Nephron (organoid): Measurements from ENCODE around the gene BCL7C.
"Not testable (repeated sequence)": the region's sequence is repeated elsewhere in the genome, so short reads cannot be mapped to it uniquely, and the experiment has no call there.

Experiments
- H3K27ac Mint-ChIP-seq, 3 experiments: 2 replicates each; pipeline ENCODE4 v1.8.0; 2020; ENCODE audit warnings: mixed read lengths in 3 of 3, mild to moderate bottlenecking in 2 of 3, moderate library complexity in 1 of 3
- H3K27me3 Mint-ChIP-seq: 2 replicates; pipeline ENCODE4 v1.8.0; 2021; ENCODE audit warnings: low read depth, mild to moderate bottlenecking, moderate library complexity, mixed read lengths
- H3K36me3 Mint-ChIP-seq: 2 replicates; pipeline ENCODE4 v1.8.0; 2020; ENCODE audit warnings: low read depth, mixed read lengths
- H3K4me1 Mint-ChIP-seq: 2 replicates; pipeline ENCODE4 v1.8.0; 2020; ENCODE audit warnings: mixed read lengths
- H3K4me3 Mint-ChIP-seq, 3 experiments: 2 replicates each; pipeline ENCODE4 v1.8.0; 2020; ENCODE audit warnings: mild to moderate bottlenecking in 3 of 3, mixed read lengths in 3 of 3, moderate library complexity in 2 of 3
- H3K9me3 Mint-ChIP-seq: 2 replicates; pipeline ENCODE4 v1.8.0; 2020; ENCODE audit warnings: mixed read lengths
- CTCF ChIP-seq, 3 experiments: fragments of 200-600 bp; sonication (generic); IDR thresholded peaks; one replicate each; pipeline ENCODE4 v1.5.0; 2021; ENCODE audit warnings: antibody characterized with exemption in 3 of 3; ENCODE audit not compliant: unreplicated experiment in 3 of 3

Gene BCL7C

GRCh38 chr16:30893744-30894539 is at the start of gene BCL7C:
BCL7C (minus strand) TSS chr16:30894077; CDS start chr16:30893944, 133 bp downstream.
- Mint-ChIP-seq H3K4me1 (peaks cover 40% of the 10 kb centered on the region), H3K36me3 (peaks cover 16% of the 10 kb centered on the region), H3K27me3 (no peaks in the 10 kb centered on the region), H3K27ac (peak within 1 kb of the TSS; percentile 97 to 99 (median 98)), H3K4me3 (peak within 1 kb of the TSS; percentile 88 to 95 (median 95)), H3K9me3 (no peaks in the 10 kb centered on the region)
- TF ChIP-seq CTCF (IDR thresholded peaks at IDR 0.05; ENCODE audit: unreplicated experiment in 3 of 3): peak; percentile 34 to 52 (median 45)

- Mint-ChIP-seq H3K9me3 (no peaks in the 10 kb centered on the region), H3K36me3 (peaks cover 66% of the 10 kb centered on the region), H3K4me1 (peaks cover 4% of the 10 kb centered on the region), H3K4me3 (no peak overlapping the region), H3K27me3 (no peaks in the 10 kb centered on the region), H3K27ac (peak overlapping the region in 1 of 3 experiments; percentile 37)
- no peak for TF ChIP-seq CTCF (IDR thresholded peaks at IDR 0.05; ENCODE audit: unreplicated experiment in 3 of 3)
These were observed 48.5 kb upstream of the BCL7C start for GRCh38 chr16:30942426-30942806.

- peak; percentile 70 to 76 (median 73) for TF ChIP-seq CTCF (IDR thresholded peaks at IDR 0.05; ENCODE audit: unreplicated experiment in 3 of 3)
- Mint-ChIP-seq H3K27me3 (no peaks in the 10 kb centered on the region), H3K36me3 (peaks cover 72% of the 10 kb centered on the region), H3K9me3 (no peaks in the 10 kb centered on the region), H3K4me1 (peaks cover 4% of the 10 kb centered on the region), H3K4me3 (no peak overlapping the region), H3K27ac (peak overlapping the region in 1 of 3 experiments; percentile 41)
These were observed 47.9 kb upstream of the BCL7C start for GRCh38 chr16:30941600-30942425.

- not testable (repeated sequence) for H3K4me1 Mint-ChIP-seq, H3K9me3 Mint-ChIP-seq, H3K27me3 Mint-ChIP-seq, H3K4me3 Mint-ChIP-seq
- peak overlapping the region in 1 of 3 experiments; percentile 37 for H3K27ac Mint-ChIP-seq
- H3K36me3 Mint-ChIP-seq: peaks cover 73% of the 10 kb centered on the region
These were observed 45.7 kb upstream of the BCL7C start for GRCh38 chr16:30939571-30939970.

- Mint-ChIP-seq H3K36me3 (peaks cover 60% of the 10 kb centered on the region), H3K9me3 (no peaks in the 10 kb centered on the region), H3K4me1 (no peaks in the 10 kb centered on the region), H3K4me3 (no peak overlapping the region), H3K27me3 (no peaks in the 10 kb centered on the region), H3K27ac (no peak overlapping the region)
- no peak for TF ChIP-seq CTCF (IDR thresholded peaks at IDR 0.05; ENCODE audit: unreplicated experiment in 3 of 3)
These were observed 43.8 kb upstream of the BCL7C start for GRCh38 chr16:30937692-30938091.

- H3K4me3 Mint-ChIP-seq: no peak overlapping the region
- no peaks in the 10 kb centered on the region for H3K4me1 Mint-ChIP-seq
- no peaks in the 10 kb centered on the region for H3K9me3 Mint-ChIP-seq
- H3K36me3 Mint-ChIP-seq: peaks cover 53% of the 10 kb centered on the region
- H3K27ac Mint-ChIP-seq: no peak overlapping the region
- TF ChIP-seq CTCF (IDR thresholded peaks at IDR 0.05; ENCODE audit: unreplicated experiment in 3 of 3): peak; percentile 28 to 39 (median 35)
- H3K27me3 Mint-ChIP-seq: no peaks in the 10 kb centered on the region
These were observed 41.1 kb upstream of the BCL7C start for GRCh38 chr16:30934827-30935557.
